MM.1S (cell line): ENCODE measurements around the gene RAB25.

ENCODE experiments used
- DNase-seq: peaks from one replicate; pipeline ENCODE4 v3.0.0-alpha.2; 2015
- H2AFZ ChIP-seq: fragments of 300-600 bp; sonication (generic); 2 replicates; pipeline ENCODE4 v1.6.0; 2016; ENCODE audit warnings: antibody characterized with exemption, low read length
- H3F3A ChIP-seq: fragments of 300-600 bp; sonication (generic); 2 replicates; pipeline ENCODE4 v1.6.1; 2016; ENCODE audit warnings: mild to moderate bottlenecking, antibody characterized with exemption, low read length, moderate library complexity, mixed read lengths; ENCODE audit not compliant: insufficient read depth
- H3K27ac ChIP-seq: fragments of 300-600 bp; sonication (generic); 2 replicates; pipeline ENCODE4 v1.5.1; 2016; ENCODE audit warnings: mild to moderate bottlenecking, low read length
- H3K27me3 ChIP-seq: fragments of 300-600 bp; sonication (generic); replicated peaks from 2 replicates; pipeline ENCODE4 v1.6.0; 2016; ENCODE audit warnings: low read length; ENCODE audit not compliant: insufficient read depth
- H3K36me3 ChIP-seq: fragments of 300-600 bp; sonication (generic); replicated peaks from 2 replicates; pipeline ENCODE4 v1.6.1; 2016; ENCODE audit warnings: mild to moderate bottlenecking, low read length, mixed read lengths; ENCODE audit not compliant: insufficient read depth
- H3K4me1 ChIP-seq: fragments of 300-600 bp; sonication (generic); 2 replicates; pipeline ENCODE4 v1.6.1; 2016; ENCODE audit warnings: low read length, mixed read lengths
- H3K4me2 ChIP-seq: fragments of 300-600 bp; sonication (generic); 2 replicates; pipeline ENCODE4 v1.6.0; 2016; ENCODE audit warnings: low read depth, low read length
- H3K4me3 ChIP-seq: fragments of 300-600 bp; sonication (generic); 2 replicates; pipeline ENCODE4 v1.5.1; 2016; ENCODE audit warnings: low read length, mixed read lengths
- H3K79me2 ChIP-seq: fragments of 300-600 bp; sonication (generic); 2 replicates; pipeline ENCODE4 v1.6.1; 2016; ENCODE audit warnings: mixed run types, low read length, mixed read lengths
- H3K9ac ChIP-seq: fragments of 300-600 bp; sonication (generic); 2 replicates; pipeline ENCODE4 v1.6.1; 2016; ENCODE audit warnings: low read length, mixed read lengths
- H3K9me2 ChIP-seq: fragments of 300-600 bp; sonication (generic); replicated peaks from 2 replicates; pipeline ENCODE4 v1.6.1; 2016; ENCODE audit warnings: mild to moderate bottlenecking, low read length, mixed read lengths; ENCODE audit not compliant: insufficient read depth
- H3K9me3 ChIP-seq: fragments of 300-600 bp; sonication (generic); replicated peaks from 2 replicates; pipeline ENCODE4 v1.6.1; 2016; ENCODE audit warnings: mild to moderate bottlenecking, low read length, mixed read lengths; ENCODE audit not compliant: insufficient read depth
- H4K20me1 ChIP-seq: fragments of 300-600 bp; sonication (generic); 2 replicates; pipeline ENCODE4 v1.6.1; 2016; ENCODE audit warnings: mild to moderate bottlenecking, low read length, moderate library complexity, mixed read lengths; ENCODE audit not compliant: insufficient read depth
- CTCF ChIP-seq: fragments of 300-600 bp; sonication (generic); IDR thresholded peaks from 2 replicates; pipeline ENCODE4 v1.5.1; 2016; ENCODE audit warnings: antibody characterized with exemption, low read length, mixed read lengths
- EZH2 ChIP-seq: fragments of 300-600 bp; sonication (generic); optimal IDR thresholded peaks from 2 replicates; pipeline ENCODE3; 2017; ENCODE audit warnings: low read depth, mild to moderate bottlenecking, antibody characterized with exemption, low read length, mixed read lengths
- EZH2phosphoT487 ChIP-seq: fragments of 300-600 bp; sonication (generic); IDR thresholded peaks from 2 replicates; pipeline ENCODE4 v1.6.1; 2018; ENCODE audit warnings: antibody characterized with exemption, low read length

The RAB25 gene

GRCh38 chr1:156054500-156055280 lies 6.3 kb upstream of the RAB25 start, which contains the start of gene LAMTOR2:
TSS of gene LAMTOR2 (plus strand) at chr1:156054782. CDS start at chr1:156054890, 108 bp downstream.
- no peaks in the 10 kb centered on the region for H3K9me2 ChIP-seq
- no peak for TF ChIP-seq EZH2
- H3K4me1 ChIP-seq = peaks cover 11% of the 10 kb centered on the region
- H3K9ac ChIP-seq = peak within 1 kb of the TSS; percentile 78
- peak within 1 kb of the TSS; percentile 91 for H2AFZ ChIP-seq
- peak; percentile 99 for DNase-seq
- peaks cover 5% of the 10 kb centered on the region for H3F3A ChIP-seq
- H3K4me2 ChIP-seq = peak within 1 kb of the TSS; percentile 96
- peak within 1 kb of the TSS; percentile 75 for H3K27ac ChIP-seq
- H3K4me3 ChIP-seq = peak within 1 kb of the TSS; percentile 84
- H3K27me3 ChIP-seq = no peaks in the 10 kb centered on the region
- no peaks in the 10 kb centered on the region for H3K9me3 ChIP-seq
- no peaks in the 10 kb centered on the region for H4K20me1 ChIP-seq
- no peaks in the 10 kb centered on the region for H3K36me3 ChIP-seq
- H3K79me2 ChIP-seq = peaks cover 38% of the 10 kb centered on the region

GRCh38 chr1:156055281-156056048 lies 5.5 kb upstream of the RAB25 start:
- Histone ChIP-seq H3K4me1 (peaks cover 11% of the 10 kb centered on the region), H2AFZ (peak overlapping the region; percentile 91)

GRCh38 chr1:156056326-156056849 lies 4.6 kb upstream of the RAB25 start:
- H4K20me1 ChIP-seq = no peaks in the 10 kb centered on the region
- peaks cover 11% of the 10 kb centered on the region for H3K4me1 ChIP-seq
- H3K4me3 ChIP-seq = no peak overlapping the region
- H3K4me2 ChIP-seq = no peak overlapping the region
- no peak overlapping the region for H2AFZ ChIP-seq
- H3F3A ChIP-seq = peaks cover 5% of the 10 kb centered on the region
- no peak overlapping the region for H3K9ac ChIP-seq
- no peak overlapping the region for H3K27ac ChIP-seq
- H3K36me3 ChIP-seq = no peaks in the 10 kb centered on the region
- no peak for DNase-seq
- peaks cover 30% of the 10 kb centered on the region for H3K79me2 ChIP-seq
- TF ChIP-seq EZH2 (no peak), EZH2phosphoT487 (no peak), CTCF (no peak)
- no peaks in the 10 kb centered on the region for H3K27me3 ChIP-seq
- H3K9me3 ChIP-seq = no peaks in the 10 kb centered on the region
- no peaks in the 10 kb centered on the region for H3K9me2 ChIP-seq

More at GRCh38 chr1:156055281-156056048, 5.5 kb upstream of the RAB25 start:
- H3K9me3 ChIP-seq = no peaks in the 10 kb centered on the region
- no peak for DNase-seq
- H3F3A ChIP-seq = peaks cover 5% of the 10 kb centered on the region
- H3K4me3 ChIP-seq = peak overlapping the region; percentile 84
- TF ChIP-seq EZH2phosphoT487 (no peak), CTCF (no peak), EZH2 (no peak)
- no peaks in the 10 kb centered on the region for H3K36me3 ChIP-seq
- H3K9ac ChIP-seq = peak overlapping the region; percentile 59
- no peaks in the 10 kb centered on the region for H4K20me1 ChIP-seq
- H3K4me2 ChIP-seq = peak overlapping the region; percentile 96
- no peaks in the 10 kb centered on the region for H3K27me3 ChIP-seq
- peaks cover 38% of the 10 kb centered on the region for H3K79me2 ChIP-seq
- no peak overlapping the region for H3K27ac ChIP-seq
- no peaks in the 10 kb centered on the region for H3K9me2 ChIP-seq
